GM12801 (cell line): Measurements from ENCODE around the gene FBXW11.

Source experiments
- CTCF ChIP-seq: IDR thresholded peaks from one replicate; pipeline ENCODE4 v1.5.1; 2011; ENCODE audit warnings: control low read depth; ENCODE audit not compliant: insufficient read length; ENCODE audit errors: extremely low read depth

The FBXW11 gene

GRCh38 chr5:171888051-171888481 lies 118.4 kb downstream of the FBXW11 start:
- TF ChIP-seq CTCF = no peak

GRCh38 chr5:171882118-171882517 lies 124.3 kb downstream of the FBXW11 start:
- TF ChIP-seq CTCF = no peak

GRCh38 chr5:171874234-171874633 lies 132.2 kb downstream of the FBXW11 start:
- TF ChIP-seq CTCF = no peak

GRCh38 chr5:171872666-171873065 lies 133.8 kb downstream of the FBXW11 start:
- no peak for TF ChIP-seq CTCF

- TF ChIP-seq CTCF = no peak
Observed at GRCh38 chr5:171871711-171872110, 134.7 kb downstream of the FBXW11 start.

- TF ChIP-seq CTCF = no peak
Observed at GRCh38 chr5:171869956-171870355, 136.5 kb downstream of the FBXW11 start.

- TF ChIP-seq CTCF = no peak
Observed at GRCh38 chr5:171868236-171868635, 138.2 kb downstream of the FBXW11 start.

- no peak for TF ChIP-seq CTCF
Observed at GRCh38 chr5:171867786-171868185, 138.7 kb downstream of the FBXW11 start.
